DND-41 (cell line): ENCODE data around the gene WDR7.

Source experiments
- EZH2 ChIP-seq: IDR thresholded peaks from 3 replicates; pipeline ENCODE4 v1.6.1; 2012; ENCODE audit warnings: borderline replicate concordance, low read depth, mild to moderate bottlenecking, moderate library complexity, low read length, inconsistent platforms; ENCODE audit not compliant: severe bottlenecking
- TF ChIP-seq, protein P1 (sequence below): IDR thresholded peaks from 2 replicates; pipeline ENCODE4 v1.5.1; 2012; ENCODE audit warnings: borderline replicate concordance, low read length, moderate library complexity, mild to moderate bottlenecking; ENCODE audit not compliant: poor library complexity, severe bottlenecking; ENCODE audit errors: extremely low read depth

DNA sequence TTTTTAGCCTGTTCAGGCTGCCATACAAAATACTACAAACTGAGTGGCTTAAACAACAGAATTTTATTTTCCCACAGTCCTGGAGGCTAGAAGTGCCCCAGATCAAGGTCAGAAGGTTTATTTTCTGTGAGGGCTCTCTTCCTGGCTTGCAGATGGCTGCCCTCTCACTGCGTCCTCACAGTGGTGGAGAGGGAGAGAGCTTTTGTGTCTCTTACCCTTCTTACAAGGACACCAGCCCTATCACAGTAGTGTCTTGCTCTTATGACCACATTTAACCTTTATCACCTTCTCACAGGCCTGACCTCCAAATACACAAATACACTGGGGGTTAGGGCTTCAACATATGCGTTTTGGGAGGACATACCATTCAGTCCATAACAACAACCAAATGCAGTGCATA, 11.7 kb downstream of the WDR7 start:
- TF ChIP-seq, protein P1, sequence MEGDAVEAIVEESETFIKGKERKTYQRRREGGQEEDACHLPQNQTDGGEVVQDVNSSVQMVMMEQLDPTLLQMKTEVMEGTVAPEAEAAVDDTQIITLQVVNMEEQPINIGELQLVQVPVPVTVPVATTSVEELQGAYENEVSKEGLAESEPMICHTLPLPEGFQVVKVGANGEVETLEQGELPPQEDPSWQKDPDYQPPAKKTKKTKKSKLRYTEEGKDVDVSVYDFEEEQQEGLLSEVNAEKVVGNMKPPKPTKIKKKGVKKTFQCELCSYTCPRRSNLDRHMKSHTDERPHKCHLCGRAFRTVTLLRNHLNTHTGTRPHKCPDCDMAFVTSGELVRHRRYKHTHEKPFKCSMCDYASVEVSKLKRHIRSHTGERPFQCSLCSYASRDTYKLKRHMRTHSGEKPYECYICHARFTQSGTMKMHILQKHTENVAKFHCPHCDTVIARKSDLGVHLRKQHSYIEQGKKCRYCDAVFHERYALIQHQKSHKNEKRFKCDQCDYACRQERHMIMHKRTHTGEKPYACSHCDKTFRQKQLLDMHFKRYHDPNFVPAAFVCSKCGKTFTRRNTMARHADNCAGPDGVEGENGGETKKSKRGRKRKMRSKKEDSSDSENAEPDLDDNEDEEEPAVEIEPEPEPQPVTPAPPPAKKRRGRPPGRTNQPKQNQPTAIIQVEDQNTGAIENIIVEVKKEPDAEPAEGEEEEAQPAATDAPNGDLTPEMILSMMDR, result no peak
- no peak for TF ChIP-seq EZH2
